ENCODE results near the gene EEF2K. TPM values are rescaled to one million over a fixed set of nuclear protein-coding genes. Genes with fewer than 3 reads are reported as not detected.

Gene EEF2K
- total RNA-seq, 4 donors from 2014 or later, result 42.8 to 90.8 (median 50.3) TPM

- WGBS, 2 donors, result 66 to 84% methylated on average over 6 of the region's 6 CpGs
- H3K4me3 ChIP-seq, result no peak overlapping the region
- no peak overlapping the region for H3K27ac ChIP-seq
- DNase-seq (ENCODE audit: low spot score in 2 of 2), result peak in 1 of 2 donors; percentile 27
- TF ChIP-seq, protein P1, sequence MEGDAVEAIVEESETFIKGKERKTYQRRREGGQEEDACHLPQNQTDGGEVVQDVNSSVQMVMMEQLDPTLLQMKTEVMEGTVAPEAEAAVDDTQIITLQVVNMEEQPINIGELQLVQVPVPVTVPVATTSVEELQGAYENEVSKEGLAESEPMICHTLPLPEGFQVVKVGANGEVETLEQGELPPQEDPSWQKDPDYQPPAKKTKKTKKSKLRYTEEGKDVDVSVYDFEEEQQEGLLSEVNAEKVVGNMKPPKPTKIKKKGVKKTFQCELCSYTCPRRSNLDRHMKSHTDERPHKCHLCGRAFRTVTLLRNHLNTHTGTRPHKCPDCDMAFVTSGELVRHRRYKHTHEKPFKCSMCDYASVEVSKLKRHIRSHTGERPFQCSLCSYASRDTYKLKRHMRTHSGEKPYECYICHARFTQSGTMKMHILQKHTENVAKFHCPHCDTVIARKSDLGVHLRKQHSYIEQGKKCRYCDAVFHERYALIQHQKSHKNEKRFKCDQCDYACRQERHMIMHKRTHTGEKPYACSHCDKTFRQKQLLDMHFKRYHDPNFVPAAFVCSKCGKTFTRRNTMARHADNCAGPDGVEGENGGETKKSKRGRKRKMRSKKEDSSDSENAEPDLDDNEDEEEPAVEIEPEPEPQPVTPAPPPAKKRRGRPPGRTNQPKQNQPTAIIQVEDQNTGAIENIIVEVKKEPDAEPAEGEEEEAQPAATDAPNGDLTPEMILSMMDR (IDR thresholded peaks at IDR 0.05), result no peak
- TF ChIP-seq EP300 (IDR thresholded peaks at IDR 0.05), result peak in 1 of 2 donors; percentile 43
- no peaks in the 10 kb centered on the region for H3K4me1 ChIP-seq
- no peaks in the 10 kb centered on the region for H3K27me3 ChIP-seq
- peaks cover 0 to 30% (median 8%) of the 10 kb centered on the region in 4 donors for H3K9me3 ChIP-seq
- H3K36me3 ChIP-seq, result peaks cover 3 to 92% (median 4%) of the 10 kb centered on the region in 3 donors
Observed at GRCh38 chr16:22333457-22333994, 127.4 kb downstream of the EEF2K start.

- no peak for DNase-seq (ENCODE audit: low spot score in 2 of 2)
- peaks cover 0 to 50% (median 8%) of the 10 kb centered on the region in 4 donors for H3K9me3 ChIP-seq
- H3K36me3 ChIP-seq, result peaks cover 0 to 87% (median 4%) of the 10 kb centered on the region in 3 donors
- no peaks in the 10 kb centered on the region for H3K27me3 ChIP-seq
- no peaks in the 10 kb centered on the region for H3K4me1 ChIP-seq
- TF ChIP-seq POLR2A (IDR thresholded peaks at IDR 0.05) (no peak), EP300 (IDR thresholded peaks at IDR 0.05) (no peak)
- TF ChIP-seq, protein P1 (IDR thresholded peaks at IDR 0.05), result no peak
- no peak overlapping the region for H3K4me3 ChIP-seq
- WGBS, 2 donors, result 93 to 100% methylated on average over 2 to 3 of the region's 3 CpGs
- H3K27ac ChIP-seq, result no peak overlapping the region
Observed at GRCh38 chr16:22335668-22336246, 129.7 kb downstream of the EEF2K start.

GRCh38 chr16:22336581-22336980 is 130.5 kb downstream of the EEF2K start:
- Histone ChIP-seq H3K27ac (no peak overlapping the region), H3K36me3 (peaks cover 0 to 88% (median 4%) of the 10 kb centered on the region in 3 donors), H3K4me3 (no peak overlapping the region), H3K4me1 (no peaks in the 10 kb centered on the region), H3K27me3 (no peaks in the 10 kb centered on the region), H3K9me3 (peaks cover 0 to 58% (median 10%) of the 10 kb centered on the region in 4 donors)
- no peak for DNase-seq (ENCODE audit: low spot score in 2 of 2)
- TF ChIP-seq EP300 (IDR thresholded peaks at IDR 0.05), result no peak
- TF ChIP-seq, protein P1 (IDR thresholded peaks at IDR 0.05), result no peak
- no peak for TF ChIP-seq POLR2A (IDR thresholded peaks at IDR 0.05)

DNA sequence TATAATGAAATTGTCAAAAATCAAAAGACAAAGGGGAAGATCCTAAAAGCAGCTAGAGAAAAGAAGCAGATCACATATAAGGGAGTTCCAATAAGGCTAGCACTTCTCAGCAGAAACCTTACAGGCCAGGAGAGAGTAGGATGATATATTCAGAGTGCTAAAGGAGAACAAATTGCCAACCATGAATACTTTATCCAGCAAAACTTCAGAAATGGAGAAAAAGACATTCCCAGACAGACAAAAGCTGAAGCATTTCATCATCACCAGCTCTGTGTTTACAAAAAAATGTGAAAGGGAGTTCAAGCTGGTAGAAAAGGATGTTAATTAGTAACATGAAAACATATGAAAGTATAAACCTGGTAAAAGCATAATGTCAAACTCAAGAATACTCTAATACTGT is 131.0 kb downstream of the EEF2K start:
- Histone ChIP-seq H3K27ac (no peak overlapping the region), H3K4me1 (no peaks in the 10 kb centered on the region), H3K4me3 (no peak overlapping the region), H3K27me3 (no peaks in the 10 kb centered on the region), H3K9me3 (peaks cover 0 to 62% (median 10%) of the 10 kb centered on the region in 4 donors), H3K36me3 (peaks cover 0 to 88% (median 4%) of the 10 kb centered on the region in 3 donors)
- TF ChIP-seq, protein P1 (IDR thresholded peaks at IDR 0.05), result no peak
- TF ChIP-seq EP300 (IDR thresholded peaks at IDR 0.05) (no peak), POLR2A (IDR thresholded peaks at IDR 0.05) (no peak)
- DNase-seq (ENCODE audit: low spot score in 2 of 2), result no peak

- WGBS, 2 donors, result 95 to 96% methylated on average over 4 of the region's 4 CpGs
- Histone ChIP-seq H3K9me3 (peaks cover 0 to 62% (median 10%) of the 10 kb centered on the region in 4 donors), H3K4me1 (no peaks in the 10 kb centered on the region), H3K27me3 (no peaks in the 10 kb centered on the region), H3K27ac (no peak overlapping the region), H3K36me3 (peaks cover 0 to 85% (median 4%) of the 10 kb centered on the region in 3 donors), H3K4me3 (no peak overlapping the region)
- no peak for TF ChIP-seq EP300 (IDR thresholded peaks at IDR 0.05)
- no peak for TF ChIP-seq POLR2A (IDR thresholded peaks at IDR 0.05)
- TF ChIP-seq, protein P1 (IDR thresholded peaks at IDR 0.05), result no peak
- DNase-seq (ENCODE audit: low spot score in 2 of 2), result no peak
Observed at GRCh38 chr16:22337849-22338635, 132.0 kb downstream of the EEF2K start.

All from tibial nerve (tissue), 4 donors.